ENCODE results near the gene TMEM178A. TPM values are rescaled to one million over a fixed set of nuclear protein-coding genes. Genes with fewer than 3 reads are reported as not detected.
"Not testable (repeated sequence)": the region's sequence is repeated elsewhere in the genome, so short reads cannot be mapped to it uniquely, and the experiment has no call there.

Gene TMEM178A
- polyA plus RNA-seq, 1 donor = 102 TPM

GRCh38 chr2:39646267-39646666 lies 19.4 kb upstream of the TMEM178A start:
- DNase-seq = no peak

- DNase-seq = no peak
These were observed 18.5 kb upstream of the TMEM178A start for GRCh38 chr2:39647104-39647765.

- no peak for DNase-seq
These were observed 17.1 kb upstream of the TMEM178A start for GRCh38 chr2:39648580-39648979.

- DNase-seq = no peak
These were observed 16.2 kb upstream of the TMEM178A start for GRCh38 chr2:39649511-39649910.

- no peak for DNase-seq
These were observed 15.2 kb upstream of the TMEM178A start for GRCh38 chr2:39650468-39650867.

GRCh38 chr2:39656215-39656614 lies 9.5 kb upstream of the TMEM178A start:
- DNase-seq = not testable (repeated sequence)

GRCh38 chr2:39657287-39657937 lies 8.3 kb upstream of the TMEM178A start:
- peak; percentile 28 for DNase-seq

GRCh38 chr2:39658371-39658770 lies 7.3 kb upstream of the TMEM178A start:
- DNase-seq = no peak

GRCh38 chr2:39659765-39660611 lies 5.7 kb upstream of the TMEM178A start:
- DNase-seq = no peak

- DNase-seq = no peak
These were observed 5.0 kb upstream of the TMEM178A start for GRCh38 chr2:39660612-39661236.

- no peak for DNase-seq
These were observed 3.9 kb upstream of the TMEM178A start for GRCh38 chr2:39661826-39662225.

GRCh38 chr2:39663187-39663930 lies 2.4 kb upstream of the TMEM178A start:
- no peak for DNase-seq

GRCh38 chr2:39664232-39664887 lies 1.4 kb upstream of the TMEM178A start:
- DNase-seq = no peak

- peak; percentile 50 for DNase-seq
These were observed 677 bp upstream of the TMEM178A start for GRCh38 chr2:39664888-39665591.

GRCh38 chr2:39666491-39667101 lies 879 bp downstream of the TMEM178A start:
- no peak for DNase-seq

- no peak for DNase-seq
These were observed 1.6 kb downstream of the TMEM178A start for GRCh38 chr2:39667104-39667885.

- no peak for DNase-seq
These were observed 2.2 kb downstream of the TMEM178A start for GRCh38 chr2:39667886-39668276.

- no peak for DNase-seq
These were observed 2.9 kb downstream of the TMEM178A start for GRCh38 chr2:39668576-39669080.

GRCh38 chr2:39671604-39672003 lies 5.9 kb downstream of the TMEM178A start:
- no peak for DNase-seq
